Measurements from ENCODE around the gene FARS2.
A peak's percentile ranks its signal among the peaks of the same experiment; 100 is the strongest.

Gene FARS2

GRCh38 chr6:5435449-5435848, 174.1 kb downstream of the FARS2 start:
- DNase-seq, result no peak

DNA sequence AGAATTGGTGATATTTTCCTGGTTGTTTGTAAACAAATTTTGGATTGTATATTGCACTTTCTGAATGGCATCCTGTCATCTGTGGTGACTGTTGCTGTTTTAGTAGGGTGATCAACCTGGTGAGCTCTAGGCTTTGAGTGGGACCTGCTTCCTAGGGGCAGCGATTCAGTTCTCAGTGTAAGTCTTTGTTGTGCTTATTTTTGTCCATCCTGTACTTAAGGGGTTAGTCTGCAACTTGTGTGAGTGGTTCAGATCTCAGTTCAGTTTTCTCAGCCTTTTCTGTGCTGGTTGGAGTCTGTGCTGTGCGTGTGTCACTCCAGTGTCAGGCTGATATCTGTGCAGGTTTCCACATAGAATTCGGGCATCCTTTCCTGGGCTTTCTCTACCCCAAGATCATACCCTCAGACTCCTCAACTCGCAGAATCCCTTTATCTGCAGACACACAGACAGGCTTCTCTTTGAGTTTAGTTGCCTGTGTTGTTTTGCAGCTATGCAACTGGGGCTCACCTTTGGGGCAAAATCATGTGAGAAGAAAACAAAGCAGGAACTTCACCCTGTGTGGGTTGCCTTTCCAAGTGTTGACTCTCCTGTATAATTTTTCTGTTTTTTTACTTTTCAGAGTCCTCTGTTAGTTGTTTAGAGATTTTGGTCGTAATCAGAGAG, 177.7 kb downstream of the FARS2 start:
- DNase-seq, result no peak

DNA sequence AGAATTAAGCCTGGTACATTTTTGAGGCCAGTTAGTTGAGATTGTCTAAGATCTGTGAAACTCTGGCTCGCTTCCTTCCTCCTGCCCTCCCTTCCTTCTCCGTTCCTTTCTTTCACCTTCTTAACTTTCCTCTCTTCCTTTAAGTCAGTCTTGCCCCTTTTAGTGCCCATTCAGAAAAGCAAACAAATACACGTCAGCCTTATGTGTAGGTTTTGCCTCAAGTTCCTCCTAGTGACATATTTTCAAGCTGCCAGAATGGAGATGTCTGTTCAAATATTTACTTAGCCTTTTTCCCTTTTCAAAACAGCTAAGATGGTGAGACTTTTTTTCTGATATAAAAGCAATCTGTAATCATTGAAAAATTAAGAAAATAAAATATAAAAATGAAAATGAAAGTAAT, 178.4 kb downstream of the FARS2 start:
- DNase-seq, result no peak

GRCh38 chr6:5442319-5442718, 181.0 kb downstream of the FARS2 start:
- DNase-seq, result no peak

DNA sequence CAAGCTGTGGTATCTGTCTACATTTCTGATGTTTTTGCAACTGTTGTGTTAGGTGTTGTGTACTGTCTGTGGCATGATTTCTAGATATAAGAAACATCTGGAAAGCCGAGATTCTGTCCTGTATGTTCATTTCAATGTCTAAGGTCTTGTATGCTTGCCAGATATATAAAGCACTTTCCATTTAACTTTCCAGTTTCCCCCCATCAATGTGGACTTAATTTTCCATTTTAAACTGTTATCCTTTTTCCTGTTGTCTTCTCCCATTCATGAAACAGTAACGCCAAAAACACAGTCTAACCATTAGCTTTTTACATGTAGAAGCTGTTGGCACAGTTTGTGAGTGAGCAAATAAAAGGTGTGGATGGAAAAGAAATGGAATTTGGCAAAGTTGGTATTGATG, 181.6 kb downstream of the FARS2 start:
- DNase-seq, result no peak

- no peak for DNase-seq
Observed at GRCh38 chr6:5443491-5443890, 182.2 kb downstream of the FARS2 start.

DNA sequence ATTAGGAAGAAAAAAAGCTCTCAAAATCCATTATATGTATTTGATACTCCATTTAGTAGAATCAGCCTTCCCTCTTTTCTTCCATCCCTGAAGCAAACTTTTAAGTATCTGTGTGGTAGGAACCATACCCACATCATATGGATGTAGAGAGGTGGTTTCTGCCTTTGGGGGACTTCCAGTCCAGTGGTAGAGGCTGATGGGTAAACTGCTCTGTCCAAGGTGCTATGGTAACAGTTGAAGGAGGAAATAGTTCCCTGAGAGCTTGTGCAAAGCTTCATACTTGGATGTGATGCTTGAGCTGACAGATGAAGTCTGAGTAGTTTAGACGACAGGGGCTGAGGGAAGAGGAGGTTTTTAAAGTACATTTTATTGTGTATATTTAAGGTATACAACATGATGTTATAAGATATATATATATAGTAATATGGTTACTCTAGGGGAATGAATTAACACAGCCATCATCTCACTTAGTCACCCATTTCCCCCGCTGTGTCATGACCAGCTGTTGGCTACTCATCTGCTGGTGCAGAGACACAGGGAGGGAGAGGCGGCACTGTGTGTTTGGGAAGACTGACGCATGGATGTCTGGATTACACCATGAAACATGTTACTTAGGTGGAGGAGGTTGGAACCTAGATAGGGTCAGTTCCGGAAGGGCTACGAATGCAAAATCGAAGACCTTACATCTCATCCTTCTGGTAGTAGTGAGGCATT, 185.2 kb downstream of the FARS2 start:
- DNase-seq, result no peak

DNA sequence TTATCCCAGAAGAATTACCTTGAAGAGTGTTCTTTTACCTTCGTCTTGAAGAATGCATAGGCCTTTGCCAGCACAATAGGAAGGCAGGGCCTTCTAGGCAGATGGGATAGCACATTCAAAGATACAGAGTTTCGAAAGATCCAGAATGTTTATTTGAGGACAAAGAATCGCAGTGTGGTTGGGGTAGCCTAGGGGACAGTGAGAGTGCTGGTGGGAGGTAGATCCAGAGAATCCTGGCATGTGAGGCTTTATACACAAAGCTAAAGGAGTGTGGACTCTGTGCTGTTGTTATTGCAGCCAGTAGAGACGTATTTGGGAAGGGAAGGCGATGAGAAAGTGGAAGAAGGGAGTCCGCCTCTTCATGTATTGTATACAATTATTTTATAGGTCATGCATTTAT, 186.6 kb downstream of the FARS2 start:
- DNase-seq, result no peak

- DNase-seq, result no peak
Observed at GRCh38 chr6:5450073-5450472, 188.8 kb downstream of the FARS2 start.

DNA sequence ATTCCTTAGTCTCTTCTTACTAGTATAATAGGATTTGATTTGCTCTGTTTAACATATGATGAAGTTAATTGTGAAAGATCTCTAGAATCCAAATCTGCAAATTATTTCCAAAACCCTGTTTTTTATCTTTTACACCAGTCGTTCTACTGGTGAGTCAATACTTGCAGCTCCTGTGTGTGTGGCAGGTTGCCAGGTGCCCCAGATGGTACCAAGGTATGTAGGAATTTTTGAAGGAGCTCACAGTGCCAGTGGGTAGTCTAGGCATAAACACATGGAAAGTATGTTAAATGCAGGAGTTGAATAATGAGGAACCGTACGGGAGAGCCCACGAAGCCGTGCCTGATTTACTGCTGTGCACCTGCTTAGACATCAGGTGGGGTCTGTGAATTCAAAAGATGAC, 192.2 kb downstream of the FARS2 start:
- no peak for DNase-seq

- no peak for DNase-seq
Observed at GRCh38 chr6:5455142-5455541, 193.8 kb downstream of the FARS2 start.

DNA sequence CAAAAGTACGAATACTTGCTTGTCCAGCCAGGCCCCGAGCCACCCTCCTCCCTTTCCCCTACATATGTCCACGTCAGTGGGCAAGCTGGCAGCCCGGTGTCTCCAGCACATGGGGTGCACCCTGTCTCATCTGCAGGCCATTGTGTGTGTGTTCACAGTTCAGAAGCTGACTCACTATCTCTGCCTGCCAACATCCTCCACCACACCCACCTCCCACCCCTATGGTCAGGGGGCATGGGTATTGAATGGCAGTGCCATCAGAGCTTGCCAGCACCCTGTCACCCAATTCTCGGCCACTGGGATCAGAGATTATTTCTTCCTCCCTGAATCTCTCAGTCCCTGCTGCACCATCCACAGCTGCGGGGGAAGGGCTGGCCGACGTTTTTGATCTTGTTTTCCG, 195.7 kb downstream of the FARS2 start:
- no peak for DNase-seq

DNA sequence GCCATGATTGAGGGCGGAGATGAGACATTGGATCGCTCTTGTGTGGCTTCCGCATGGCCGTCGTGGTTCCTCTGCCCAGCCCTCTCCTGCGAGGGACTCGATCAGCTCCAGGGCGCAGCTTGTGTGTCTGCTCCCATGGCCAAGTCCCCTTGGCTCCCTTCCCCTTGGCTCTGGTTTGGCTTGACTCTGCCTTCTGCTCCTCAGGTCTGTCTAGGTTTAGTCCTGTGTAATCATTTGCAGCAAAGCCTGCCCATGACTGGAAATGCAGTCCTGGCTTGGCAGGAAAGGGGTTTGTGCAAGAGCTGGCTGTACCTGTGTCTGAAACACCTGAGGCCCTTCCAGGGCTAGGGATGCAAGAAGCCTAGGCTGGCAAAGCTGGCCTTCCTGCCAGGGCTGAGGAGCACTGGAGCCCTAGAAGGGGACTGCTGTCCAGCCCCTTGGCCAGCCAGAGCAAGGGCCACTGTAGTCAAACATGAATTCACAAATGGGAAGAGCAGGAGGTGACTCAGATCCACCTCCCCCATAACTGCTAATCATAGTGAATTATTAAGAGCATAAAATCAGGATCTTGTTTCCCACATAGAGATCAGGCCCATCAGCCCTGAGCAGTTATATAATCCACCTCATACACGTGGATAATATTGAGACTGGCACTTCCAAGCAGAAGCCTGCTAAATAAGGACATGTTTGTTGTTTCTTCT, 196.8 kb downstream of the FARS2 start:
- no peak for DNase-seq

DNA sequence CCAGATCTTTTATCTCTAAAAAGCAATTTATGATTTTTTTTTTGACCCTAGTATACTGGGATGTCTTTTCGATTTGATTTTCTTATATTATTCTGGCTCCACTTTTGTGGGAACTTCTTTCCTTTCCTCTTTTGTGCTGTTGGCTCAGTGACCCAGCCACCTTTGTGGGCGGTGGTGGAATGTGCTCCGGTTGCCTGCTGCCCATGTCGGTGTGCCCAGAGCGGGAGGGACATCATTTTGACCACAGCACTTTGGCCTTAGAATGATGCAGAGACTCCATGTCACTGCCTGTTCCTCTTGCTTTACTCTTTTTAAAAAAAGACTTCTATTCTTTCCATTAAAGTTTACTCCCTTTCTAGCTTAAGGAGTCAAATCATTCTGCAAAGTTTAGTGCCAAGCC, 198.0 kb downstream of the FARS2 start:
- no peak for DNase-seq

DNA sequence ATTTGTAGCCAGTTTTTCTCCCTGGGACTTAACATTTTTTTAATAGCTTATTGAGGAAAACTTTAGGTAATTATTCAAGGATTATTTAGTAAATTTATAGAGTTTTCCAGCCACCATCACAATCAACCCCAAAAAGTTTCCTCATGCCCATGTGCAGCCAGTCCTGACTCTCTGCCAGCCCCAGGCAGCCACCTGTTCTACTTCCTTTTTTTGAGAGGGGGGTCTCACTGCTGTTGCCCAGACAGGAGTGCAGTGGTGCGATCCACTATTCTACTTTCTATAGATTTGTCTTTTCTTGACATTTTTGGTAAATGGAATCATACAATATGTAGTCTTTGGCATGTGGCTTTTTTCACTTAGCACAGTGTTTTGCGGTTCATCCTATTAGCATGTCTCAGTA, 200.1 kb downstream of the FARS2 start:
- DNase-seq, result no peak

- no peak for DNase-seq
Observed at GRCh38 chr6:5462856-5463255, 201.5 kb downstream of the FARS2 start.

DNA sequence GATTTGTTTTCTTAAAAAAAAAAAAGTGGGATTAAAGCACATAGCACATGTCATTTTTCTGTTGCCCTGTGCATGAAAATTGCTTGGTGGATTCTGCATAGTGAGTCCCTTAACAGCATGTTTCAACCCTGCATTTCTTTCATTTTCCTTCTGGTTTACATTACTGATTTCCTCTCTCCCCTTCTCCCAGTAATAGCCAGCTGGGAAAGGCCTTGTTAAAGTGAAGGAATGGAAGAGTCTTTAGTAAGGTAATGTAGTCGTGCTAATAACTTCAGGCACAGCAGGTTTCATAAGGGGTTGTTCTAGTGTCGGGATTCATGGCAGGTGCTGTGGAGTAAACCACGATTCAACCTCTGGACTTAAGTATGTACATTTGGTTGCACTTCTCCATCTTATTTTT, 202.4 kb downstream of the FARS2 start:
- DNase-seq, result no peak

GRCh38 chr6:5464099-5464885, 203.0 kb downstream of the FARS2 start:
- DNase-seq, result no peak

DNA sequence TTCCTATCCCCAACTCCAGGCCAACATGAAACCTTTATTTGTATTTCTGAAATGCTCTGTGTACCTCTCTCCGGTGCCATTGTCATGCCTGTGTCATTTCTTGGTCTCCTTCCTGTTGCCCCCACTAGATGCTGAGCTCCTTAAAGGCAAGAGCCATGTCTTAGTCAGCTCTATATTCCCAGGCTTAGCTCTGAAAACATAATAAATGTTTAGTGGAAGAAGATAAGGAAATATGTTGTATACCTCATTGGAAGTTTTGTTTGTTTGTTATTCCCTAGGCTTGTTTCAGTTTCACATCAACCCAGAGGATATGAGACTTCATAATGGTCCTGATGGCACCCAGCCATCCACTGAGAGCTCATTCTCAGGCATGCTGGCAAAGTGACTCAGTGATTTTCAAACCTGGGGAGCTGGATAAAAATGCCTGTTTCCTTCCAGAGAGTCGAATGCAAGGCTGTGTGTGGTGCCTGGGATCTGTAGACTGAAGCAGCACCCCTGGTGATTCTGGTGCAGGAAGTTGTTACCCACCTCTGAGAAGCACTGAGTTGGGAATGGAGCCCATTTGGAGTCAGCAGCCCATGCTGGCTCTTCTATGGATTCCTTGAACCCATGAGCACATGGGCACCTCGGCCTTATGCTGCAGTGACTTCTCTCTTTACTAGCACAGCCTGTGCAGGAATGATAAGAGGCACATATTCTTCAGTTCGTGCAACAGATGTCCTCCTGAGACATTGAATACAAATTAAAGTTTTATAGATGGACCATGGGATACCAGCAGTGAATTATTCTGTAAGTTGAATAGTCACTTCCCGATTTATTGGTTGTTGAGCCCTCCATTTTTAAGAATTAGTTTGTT, 205.2 kb downstream of the FARS2 start:
- no peak for DNase-seq

DNA sequence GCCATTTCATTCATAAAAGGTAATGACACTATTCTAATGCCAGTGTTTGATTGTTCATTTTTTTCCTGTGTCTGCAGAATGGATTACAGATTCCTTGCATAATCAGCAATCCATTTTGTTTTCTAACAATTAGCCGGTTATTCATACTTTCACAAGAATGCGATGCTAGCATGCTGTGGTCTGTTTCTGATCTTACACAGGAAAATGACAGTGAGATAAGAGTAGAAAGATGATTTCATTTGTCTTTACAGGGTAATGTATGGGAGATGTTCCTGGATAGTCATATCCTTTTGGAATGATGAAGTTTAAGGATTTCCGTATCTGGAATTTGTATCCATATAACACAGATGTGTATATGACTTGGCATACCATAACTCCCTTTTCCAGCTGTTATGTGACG, 207.3 kb downstream of the FARS2 start:
- DNase-seq, result no peak

DNA sequence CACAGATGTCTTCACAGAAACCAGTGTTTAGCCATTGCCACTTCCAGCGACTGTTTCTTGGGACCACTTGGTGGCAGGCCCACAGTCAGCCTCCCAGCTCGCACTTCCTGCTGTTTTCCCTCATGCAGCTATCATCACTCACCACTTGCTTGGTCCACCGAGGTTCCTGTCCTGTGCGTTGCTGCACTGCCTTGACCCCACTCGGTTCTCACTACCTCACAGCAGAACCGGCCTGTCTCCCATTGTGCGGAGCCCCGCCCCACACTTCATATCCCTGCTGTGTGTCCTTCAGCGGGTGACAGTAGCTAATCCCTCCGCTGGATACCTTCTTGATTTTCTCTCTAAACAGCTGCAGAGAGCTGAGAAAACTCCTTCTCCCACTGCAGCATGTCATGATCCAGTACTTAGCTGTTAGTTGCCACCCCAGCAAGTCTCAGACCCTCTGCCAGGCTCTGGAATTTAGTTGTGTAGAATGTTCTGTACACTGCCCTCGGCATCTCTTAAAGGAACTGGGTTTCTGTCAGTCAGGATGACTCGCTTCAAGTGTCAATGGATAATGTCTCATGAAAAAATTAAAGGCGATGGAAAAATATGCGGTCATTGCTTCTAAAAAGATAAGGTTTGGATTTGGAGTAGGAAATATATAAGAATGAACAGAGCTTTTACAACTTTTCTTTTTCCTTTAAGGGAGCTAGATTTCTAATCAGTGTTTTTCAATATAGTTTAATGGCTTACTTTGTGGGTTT, 208.0 kb downstream of the FARS2 start:
- DNase-seq, result no peak

GRCh38 chr6:5471044-5471443, 209.7 kb downstream of the FARS2 start:
- peak; percentile 54 for DNase-seq
